Hepatocyte (in vitro differentiated cells): ENCODE results near the gene NAV2. TPM values are rescaled to one million over a fixed set of nuclear protein-coding genes. Genes with fewer than 3 reads are reported as not detected.

ENCODE experiments used
- DNase-seq: peaks from one replicate; pipeline ENCODE4 v3.0.0-alpha.2; 2016; ENCODE audit warnings: low spot score
- H2AFZ ChIP-seq: fragments of 200-600 bp; sonication (generic); 2 replicates; pipeline ENCODE4 v1.6.0; 2016; ENCODE audit warnings: antibody characterized with exemption, mild to moderate bottlenecking
- H3K27ac ChIP-seq: fragments of 200-600 bp; sonication (generic); 2 replicates; pipeline ENCODE4 v1.5.1; 2016; ENCODE audit warnings: mild to moderate bottlenecking
- H3K27me3 ChIP-seq: fragments of 200-600 bp; sonication (generic); 2 replicates; pipeline ENCODE4 v1.6.1; 2016
- H3K36me3 ChIP-seq: fragments of 200-600 bp; sonication (generic); replicated peaks from 2 replicates; pipeline ENCODE4 v1.5.1; 2016; ENCODE audit warnings: low read depth; ENCODE audit not compliant: insufficient read depth
- H3K4me1 ChIP-seq: fragments of 200-600 bp; sonication (generic); 2 replicates; pipeline ENCODE4 v1.5.1; 2016; ENCODE audit warnings: mild to moderate bottlenecking, moderate library complexity; ENCODE audit not compliant: insufficient read depth
- H3K4me2 ChIP-seq: fragments of 200-600 bp; sonication (generic); 2 replicates; pipeline ENCODE4 v1.6.0; 2016
- H3K4me3 ChIP-seq: fragments of 200-600 bp; sonication (generic); 2 replicates; pipeline ENCODE4 v1.5.1; 2016; ENCODE audit warnings: mild to moderate bottlenecking
- H3K79me2 ChIP-seq: fragments of 200-600 bp; sonication (generic); 2 replicates; pipeline ENCODE4 v1.6.0; 2017; ENCODE audit warnings: mild to moderate bottlenecking
- H3K9me2 ChIP-seq: fragments of 200-600 bp; sonication (generic); replicated peaks from 2 replicates; pipeline ENCODE4 v1.6.0; 2017; ENCODE audit warnings: mild to moderate bottlenecking; ENCODE audit not compliant: insufficient read depth
- H3K9me3 ChIP-seq: fragments of 200-600 bp; sonication (generic); 2 replicates; pipeline ENCODE4 v1.5.1; 2016; ENCODE audit warnings: low read depth, mild to moderate bottlenecking
- H4K20me1 ChIP-seq: fragments of 200-600 bp; sonication (generic); 2 replicates; pipeline ENCODE4 v1.6.0; 2016; ENCODE audit warnings: mild to moderate bottlenecking; ENCODE audit not compliant: insufficient read depth, poor library complexity, severe bottlenecking
- EZH2 ChIP-seq: fragments of 200-600 bp; sonication (generic); IDR thresholded peaks from 2 replicates; pipeline ENCODE4 v1.6.1; 2016; ENCODE audit warnings: antibody characterized with exemption, mild to moderate bottlenecking, borderline replicate concordance
- EZH2phosphoT487 ChIP-seq: fragments of 200-600 bp; sonication (generic); IDR thresholded peaks from one replicate; pipeline ENCODE4 v1.6.1; 2018; ENCODE audit warnings: antibody characterized with exemption, mild to moderate bottlenecking, low read depth, moderate library complexity; ENCODE audit not compliant: unreplicated experiment, severe bottlenecking
- WGBS: methylation state at CpG from one replicate; pipeline ENCODE4 v1.1.6; 2016; ENCODE audit warnings: low lambda C conversion rate; ENCODE audit errors: missing lambda C conversion rate; 5-methylcytosine and 5-hydroxymethylcytosine counted together
- polyA plus RNA-seq: library from polyadenylated mRNA; unstranded; fragments of >200 nt; fragmentation: Nextera tagmentation; extraction: Ambion mirVana; gene quantifications from 2 replicates; pipeline ENCODE4 v1.2.1, GENCODE V29; 2016
- total RNA-seq: library from RNA; depleted of rRNA; stranded (reverse); fragments of >200 nt; gene quantifications from 2 replicates; pipeline ENCODE4 v1.2.3, GENCODE V29; 2014
- TF ChIP-seq, protein P1 (sequence below): fragments of 200-600 bp; sonication (generic); IDR thresholded peaks from 2 replicates; pipeline ENCODE4 v1.5.1; 2016; ENCODE audit warnings: antibody characterized with exemption, mild to moderate bottlenecking; ENCODE audit not compliant: poor library complexity

Gene NAV2
- total and polyA plus RNA-seq, 2 experiments from 2014 or later, result 23.7 to 30.8 TPM

DNA sequence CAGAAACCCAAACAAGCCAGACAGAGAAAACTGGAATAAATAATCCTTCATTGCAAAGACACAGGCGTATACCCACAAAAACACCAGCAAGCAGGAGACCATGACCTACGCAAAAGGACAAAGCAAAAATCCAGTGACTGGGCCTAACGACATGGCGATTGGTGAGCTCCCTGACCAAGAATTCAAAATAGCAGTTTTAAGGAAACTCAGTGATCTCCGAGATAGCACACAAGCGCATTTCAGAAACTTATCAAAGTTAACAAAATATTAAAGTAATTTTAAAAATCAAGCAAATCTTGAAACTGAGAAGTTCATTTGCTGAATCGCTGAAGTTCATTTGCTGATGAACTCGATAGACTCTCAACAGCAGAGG is 420.0 kb downstream of the NAV2 start:
- H3K9me2 ChIP-seq, result no peaks in the 10 kb centered on the region
- DNase-seq, result no peak
- no peaks in the 10 kb centered on the region for H3K79me2 ChIP-seq
- H3K4me2 ChIP-seq, result peak overlapping the region; percentile 82
- TF ChIP-seq EZH2 (no peak), EZH2phosphoT487 (no peak)
- TF ChIP-seq, protein P1, sequence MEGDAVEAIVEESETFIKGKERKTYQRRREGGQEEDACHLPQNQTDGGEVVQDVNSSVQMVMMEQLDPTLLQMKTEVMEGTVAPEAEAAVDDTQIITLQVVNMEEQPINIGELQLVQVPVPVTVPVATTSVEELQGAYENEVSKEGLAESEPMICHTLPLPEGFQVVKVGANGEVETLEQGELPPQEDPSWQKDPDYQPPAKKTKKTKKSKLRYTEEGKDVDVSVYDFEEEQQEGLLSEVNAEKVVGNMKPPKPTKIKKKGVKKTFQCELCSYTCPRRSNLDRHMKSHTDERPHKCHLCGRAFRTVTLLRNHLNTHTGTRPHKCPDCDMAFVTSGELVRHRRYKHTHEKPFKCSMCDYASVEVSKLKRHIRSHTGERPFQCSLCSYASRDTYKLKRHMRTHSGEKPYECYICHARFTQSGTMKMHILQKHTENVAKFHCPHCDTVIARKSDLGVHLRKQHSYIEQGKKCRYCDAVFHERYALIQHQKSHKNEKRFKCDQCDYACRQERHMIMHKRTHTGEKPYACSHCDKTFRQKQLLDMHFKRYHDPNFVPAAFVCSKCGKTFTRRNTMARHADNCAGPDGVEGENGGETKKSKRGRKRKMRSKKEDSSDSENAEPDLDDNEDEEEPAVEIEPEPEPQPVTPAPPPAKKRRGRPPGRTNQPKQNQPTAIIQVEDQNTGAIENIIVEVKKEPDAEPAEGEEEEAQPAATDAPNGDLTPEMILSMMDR, result no peak
- H3K27me3 ChIP-seq, result no peaks in the 10 kb centered on the region
- no peaks in the 10 kb centered on the region for H3K9me3 ChIP-seq
- WGBS, result 68% methylated on average over 8 of the region's 8 CpGs
- H3K4me1 ChIP-seq, result peaks cover 12% of the 10 kb centered on the region
- no peaks in the 10 kb centered on the region for H4K20me1 ChIP-seq
- no peaks in the 10 kb centered on the region for H3K36me3 ChIP-seq
- H2AFZ ChIP-seq, result no peak overlapping the region
- H3K27ac ChIP-seq, result no peak overlapping the region
- no peak overlapping the region for H3K4me3 ChIP-seq

DNA sequence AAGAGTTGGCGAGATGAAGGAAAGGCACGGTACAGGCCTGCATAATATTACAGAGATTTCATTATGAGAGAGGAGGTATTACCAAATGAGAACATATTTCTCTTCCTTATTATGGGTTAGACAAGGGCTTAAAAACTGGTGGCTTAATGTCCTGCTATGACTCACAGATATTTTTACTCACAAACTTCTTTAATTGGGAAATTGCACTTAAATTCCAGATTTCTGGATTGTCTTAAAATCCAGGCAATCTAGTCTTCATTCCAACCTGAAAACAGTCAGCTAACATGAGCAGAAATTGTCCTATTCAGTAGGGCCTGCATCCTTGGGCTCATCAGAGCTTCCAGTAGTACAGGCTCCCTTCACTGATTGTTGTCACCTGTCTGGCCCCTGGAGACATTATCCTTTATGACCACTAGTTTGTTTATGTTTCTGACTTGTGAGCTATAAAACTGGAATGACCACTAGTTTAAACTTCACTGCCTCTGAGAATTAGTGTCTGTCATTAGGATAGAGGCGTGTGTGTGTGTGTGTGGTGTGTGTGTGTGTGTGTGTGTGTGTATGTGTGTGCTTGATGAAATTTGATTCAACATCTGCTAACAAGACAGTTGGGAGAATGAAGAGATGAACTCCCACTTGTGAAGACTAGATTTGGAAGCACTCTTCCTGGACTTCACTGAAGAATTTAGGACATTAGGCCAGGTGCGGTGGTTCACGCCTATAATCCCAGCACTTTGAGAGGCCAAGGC is 422.5 kb downstream of the NAV2 start:
- H3K4me1 ChIP-seq, result peaks cover 5% of the 10 kb centered on the region
- H3K4me2 ChIP-seq, result no peak overlapping the region
- H3K36me3 ChIP-seq, result no peaks in the 10 kb centered on the region
- H3K9me2 ChIP-seq, result no peaks in the 10 kb centered on the region
- H3K9me3 ChIP-seq, result no peaks in the 10 kb centered on the region
- TF ChIP-seq EZH2phosphoT487 (no peak), EZH2 (no peak)
- TF ChIP-seq, protein P1, result no peak
- WGBS, result 88% methylated on average over 5 of the region's 5 CpGs
- no peak for DNase-seq
- no peaks in the 10 kb centered on the region for H4K20me1 ChIP-seq
- no peak overlapping the region for H3K27ac ChIP-seq
- no peak overlapping the region for H2AFZ ChIP-seq
- H3K4me3 ChIP-seq, result no peak overlapping the region
- no peaks in the 10 kb centered on the region for H3K79me2 ChIP-seq
- no peaks in the 10 kb centered on the region for H3K27me3 ChIP-seq

DNA sequence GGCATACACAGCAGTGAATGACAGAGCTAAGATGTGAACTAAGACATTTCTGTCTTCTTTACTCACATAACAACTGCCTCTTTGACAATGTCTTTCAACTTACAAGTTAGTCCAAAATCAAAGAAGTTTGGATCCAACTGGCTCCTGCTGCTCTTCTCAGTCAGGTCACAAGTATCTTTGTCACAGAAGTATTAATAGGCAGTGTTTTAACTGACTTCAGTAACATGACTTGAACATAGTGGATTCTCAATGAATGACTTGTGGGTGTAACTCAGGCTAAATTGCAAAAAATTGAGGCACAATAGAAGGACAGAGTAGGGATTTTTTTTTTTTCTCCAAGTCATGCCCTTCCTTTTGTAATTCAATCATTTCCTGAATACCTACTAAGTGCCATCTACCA is 425.0 kb downstream of the NAV2 start:
- Histone ChIP-seq H3K27me3 (peaks cover 4% of the 10 kb centered on the region), H4K20me1 (no peaks in the 10 kb centered on the region), H3K79me2 (no peaks in the 10 kb centered on the region), H3K9me2 (no peaks in the 10 kb centered on the region), H3K4me1 (no peaks in the 10 kb centered on the region), H3K27ac (no peak overlapping the region), H3K4me3 (no peak overlapping the region), H3K9me3 (no peaks in the 10 kb centered on the region), H3K4me2 (no peak overlapping the region), H2AFZ (no peak overlapping the region), H3K36me3 (no peaks in the 10 kb centered on the region)
- TF ChIP-seq, protein P1, result no peak
- TF ChIP-seq EZH2phosphoT487, result no peak
- no peak for TF ChIP-seq EZH2
- no peak for DNase-seq
